ENCODE data around the gene TREX2. TPM values are rescaled to one million over a fixed set of nuclear protein-coding genes. Genes with fewer than 3 reads are reported as not detected.

The TREX2 gene
- total and polyA plus RNA-seq, 2 of the 4 experiments (the other 2 are of a cell fraction): 0.36 to 0.84 TPM

DNA sequence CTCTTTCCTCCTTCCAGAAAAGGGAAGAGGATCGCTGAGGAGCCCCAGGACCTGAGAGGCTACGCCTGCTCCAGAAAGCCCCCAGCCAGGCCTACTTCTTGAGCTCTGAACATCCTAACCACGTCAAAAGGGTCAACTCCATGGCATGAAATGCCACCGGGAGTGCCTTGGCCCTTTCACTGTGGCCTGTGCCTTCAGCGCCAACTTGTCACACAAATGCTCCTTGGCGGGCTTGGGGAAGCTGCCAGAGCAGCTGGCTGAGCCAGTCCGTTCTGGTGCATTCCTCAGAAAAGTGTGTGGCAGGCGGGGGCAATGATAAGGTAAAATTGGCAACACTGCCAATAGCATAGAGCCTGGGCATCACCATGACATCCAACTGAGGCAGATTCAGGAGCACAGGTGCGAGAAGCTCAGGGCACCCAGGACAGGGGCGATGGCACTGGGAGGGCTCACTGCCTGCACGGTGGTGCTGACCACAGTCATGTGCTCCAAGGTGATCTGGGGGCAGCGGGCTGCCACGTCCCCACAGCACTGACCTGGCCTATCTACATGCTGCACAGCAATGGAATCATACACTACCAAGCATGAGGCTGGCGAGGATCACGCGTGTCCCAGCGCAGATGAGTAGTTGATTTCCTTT, 12.1 kb upstream of the TREX2 start:
- Histone ChIP-seq H3K4me2 (ENCODE audit: low read depth, low read length) (no peak overlapping the region), H3K23ac (ENCODE audit: low read depth, low read length) (no peak overlapping the region), H2BK5ac (ENCODE audit: low read depth, low read length, poor library complexity, severe bottlenecking) (no peak overlapping the region), H3K14ac (replicated peaks; ENCODE audit: low read depth, low read length) (no peak overlapping the region), H2BK15ac (ENCODE audit: low read depth, low read length) (no peak overlapping the region), H4K20me1 (ENCODE audit: insufficient read depth, low read length) (no peaks in the 10 kb centered on the region), H3K9me1 (ENCODE audit: insufficient read depth, low read length) (no peaks in the 10 kb centered on the region; the same call in 1 of the 2 replicates), H3K4me1 (ENCODE audit: control insufficient read depth, insufficient read depth, low read length) (no peaks in the 10 kb centered on the region; the same call in 1 of the 2 replicates), H3K18ac (ENCODE audit: low read depth, low read length) (no peak overlapping the region), H3K79me1 (ENCODE audit: low read depth in 1 of 2, low read length in 2 of 2) (no peaks in the 10 kb centered on the region), H3K36me3 (ENCODE audit: control insufficient read depth, insufficient read depth, low read length) (0 out of 2 replicates have a peak, but pooled peaks cover 2% of the 10 kb centered on the region), H3K27me3 (ENCODE audit: control insufficient read depth, insufficient read depth, low read length) (no peaks in the 10 kb centered on the region), H4K91ac (ENCODE audit: insufficient read depth, low read depth, low read length) (no peak overlapping the region), H3K9me3 (ENCODE audit: control insufficient read depth, insufficient read depth, low read length) (no peaks in the 10 kb centered on the region; the same call in 1 of the 2 replicates), H4K5ac (ENCODE audit: low read depth, low read length) (no peak overlapping the region), H3K27ac (ENCODE audit: insufficient read depth, low read length) (no peak overlapping the region), H3K56ac (ENCODE audit: extremely low read depth, insufficient read depth, low read length) (no peak overlapping the region), H4K8ac (ENCODE audit: low read depth in 2 of 2, low read length in 2 of 2) (no peak overlapping the region), H2BK120ac (ENCODE audit: low read depth, low read length) (no peak overlapping the region), H3K9ac (ENCODE audit: low read depth, low read length) (no peak overlapping the region), H2AK9ac (replicated peaks; ENCODE audit: low read depth, low read length, poor library complexity) (no peak overlapping the region), H3K4ac (ENCODE audit: low read depth, low read length) (no peak overlapping the region), H2BK20ac (ENCODE audit: low read depth, low read length) (no peak overlapping the region), H2AK5ac (ENCODE audit: low read depth, low read length) (no peak overlapping the region), H3K4me3 (ENCODE audit: insufficient read depth, low read depth, low read length) (no peak overlapping the region), H2AFZ (replicated peaks; ENCODE audit: low read length, poor library complexity) (no peak overlapping the region)
- intact Hi-C loops (cut with micrococcal nuclease) (no loop called here), in situ Hi-C loops (cut with MboI; ENCODE audit: low sequenced_read_pairs) (loop anchor here (25.0 kb wide), 1 partner anchor 421 kb away; no protein-coding TSS in a partner anchor), dilution Hi-C loops (cut with HindIII; ENCODE audit: low sequenced_read_pairs, unreplicated experiment) (no loop called here)
- no peak for DNase-seq
- TF ChIP-seq RAD21 (IDR thresholded peaks at IDR 0.05; ENCODE audit: low read length): no peak
- no peak for TF ChIP-seq MAFK (IDR thresholded peaks at IDR 0.05; ENCODE audit: low read depth, low read length)
- TF ChIP-seq RCOR1 (IDR thresholded peaks at IDR 0.05; ENCODE audit: insufficient replicate concordance, low read length): no peak
- no peak for TF ChIP-seq RFX5 (IDR thresholded peaks at IDR 0.05; ENCODE audit: low read depth, low read length)
- TF ChIP-seq BHLHE40 (IDR thresholded peaks at IDR 0.05; ENCODE audit: low read depth, low read length): no peak
- no peak for TF ChIP-seq FOS (IDR thresholded peaks at IDR 0.05; ENCODE audit: low read depth, low read length)
- no peak for TF ChIP-seq USF2 (IDR thresholded peaks at IDR 0.05; ENCODE audit: low read depth, low read length)
- TF ChIP-seq CEBPB (IDR thresholded peaks at IDR 0.05; ENCODE audit: low read depth, low read length): no peak
- BruUV-seq (replicated peaks): no TSS peak
- ChIA-PET CTCF (no interaction called here), POLR2A (ENCODE audit: unreplicated experiment) (no interaction called here)
- no peak for ATAC-seq (ENCODE audit: low read depth)
- 80% methylated on average over 3 of the region's 17 CpGs; no CpG with 5 or more reads in 1 of the 2 experiments for WGBS, 2 experiments (ENCODE audit: extremely low coverage in 2 of 2, insufficient read length in 1 of 2)

Data from IMR-90 (cell line).